GM12801 (cell line): ENCODE measurements around the gene LTBP2.

Experiments used
- TF ChIP-seq, protein P1 (sequence below): IDR thresholded peaks from one replicate; pipeline ENCODE4 v1.5.1; 2011; ENCODE audit warnings: control low read depth; ENCODE audit not compliant: insufficient read length; ENCODE audit errors: extremely low read depth

Gene LTBP2

DNA sequence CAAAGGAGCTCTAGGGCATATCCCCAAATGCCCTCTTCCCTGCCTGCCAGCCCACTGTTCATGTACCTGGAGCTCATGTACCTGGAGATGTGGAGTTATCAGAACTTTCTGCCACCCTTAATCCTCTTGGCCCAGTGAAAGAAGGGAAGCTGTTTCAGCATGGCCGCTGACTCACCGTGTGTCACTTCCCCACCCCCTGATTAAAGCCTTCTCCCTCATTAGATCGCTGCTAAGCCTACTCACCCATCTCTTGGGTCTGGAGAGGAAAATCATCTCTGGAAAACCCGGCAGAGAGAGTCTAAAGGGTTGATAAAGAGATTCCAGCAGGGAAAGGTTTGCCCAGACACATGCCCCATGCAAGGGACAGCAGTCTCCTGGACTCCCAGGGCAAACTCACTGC is 4.5 kb upstream of the LTBP2 start:
- TF ChIP-seq, protein P1, sequence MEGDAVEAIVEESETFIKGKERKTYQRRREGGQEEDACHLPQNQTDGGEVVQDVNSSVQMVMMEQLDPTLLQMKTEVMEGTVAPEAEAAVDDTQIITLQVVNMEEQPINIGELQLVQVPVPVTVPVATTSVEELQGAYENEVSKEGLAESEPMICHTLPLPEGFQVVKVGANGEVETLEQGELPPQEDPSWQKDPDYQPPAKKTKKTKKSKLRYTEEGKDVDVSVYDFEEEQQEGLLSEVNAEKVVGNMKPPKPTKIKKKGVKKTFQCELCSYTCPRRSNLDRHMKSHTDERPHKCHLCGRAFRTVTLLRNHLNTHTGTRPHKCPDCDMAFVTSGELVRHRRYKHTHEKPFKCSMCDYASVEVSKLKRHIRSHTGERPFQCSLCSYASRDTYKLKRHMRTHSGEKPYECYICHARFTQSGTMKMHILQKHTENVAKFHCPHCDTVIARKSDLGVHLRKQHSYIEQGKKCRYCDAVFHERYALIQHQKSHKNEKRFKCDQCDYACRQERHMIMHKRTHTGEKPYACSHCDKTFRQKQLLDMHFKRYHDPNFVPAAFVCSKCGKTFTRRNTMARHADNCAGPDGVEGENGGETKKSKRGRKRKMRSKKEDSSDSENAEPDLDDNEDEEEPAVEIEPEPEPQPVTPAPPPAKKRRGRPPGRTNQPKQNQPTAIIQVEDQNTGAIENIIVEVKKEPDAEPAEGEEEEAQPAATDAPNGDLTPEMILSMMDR = no peak

DNA sequence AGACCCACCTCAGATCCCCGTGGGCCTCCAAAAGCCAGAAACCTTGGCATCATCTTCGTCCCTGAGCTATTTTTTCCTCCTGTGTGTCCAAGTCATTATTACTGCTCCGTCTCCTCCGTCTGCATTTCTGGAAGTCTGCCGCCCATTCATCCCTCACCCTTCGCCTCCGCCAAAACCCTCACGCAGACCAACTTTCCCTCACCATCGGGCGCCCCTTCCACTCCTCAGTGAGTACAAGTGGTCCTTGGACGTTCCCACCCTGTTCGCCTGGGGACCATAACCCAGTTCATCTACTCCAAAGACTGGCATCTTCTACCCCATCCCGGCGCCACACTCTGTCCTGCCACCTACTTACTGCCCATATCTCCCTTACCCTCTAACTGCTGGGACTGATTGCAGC is 3.7 kb upstream of the LTBP2 start:
- TF ChIP-seq, protein P1 = no peak

DNA sequence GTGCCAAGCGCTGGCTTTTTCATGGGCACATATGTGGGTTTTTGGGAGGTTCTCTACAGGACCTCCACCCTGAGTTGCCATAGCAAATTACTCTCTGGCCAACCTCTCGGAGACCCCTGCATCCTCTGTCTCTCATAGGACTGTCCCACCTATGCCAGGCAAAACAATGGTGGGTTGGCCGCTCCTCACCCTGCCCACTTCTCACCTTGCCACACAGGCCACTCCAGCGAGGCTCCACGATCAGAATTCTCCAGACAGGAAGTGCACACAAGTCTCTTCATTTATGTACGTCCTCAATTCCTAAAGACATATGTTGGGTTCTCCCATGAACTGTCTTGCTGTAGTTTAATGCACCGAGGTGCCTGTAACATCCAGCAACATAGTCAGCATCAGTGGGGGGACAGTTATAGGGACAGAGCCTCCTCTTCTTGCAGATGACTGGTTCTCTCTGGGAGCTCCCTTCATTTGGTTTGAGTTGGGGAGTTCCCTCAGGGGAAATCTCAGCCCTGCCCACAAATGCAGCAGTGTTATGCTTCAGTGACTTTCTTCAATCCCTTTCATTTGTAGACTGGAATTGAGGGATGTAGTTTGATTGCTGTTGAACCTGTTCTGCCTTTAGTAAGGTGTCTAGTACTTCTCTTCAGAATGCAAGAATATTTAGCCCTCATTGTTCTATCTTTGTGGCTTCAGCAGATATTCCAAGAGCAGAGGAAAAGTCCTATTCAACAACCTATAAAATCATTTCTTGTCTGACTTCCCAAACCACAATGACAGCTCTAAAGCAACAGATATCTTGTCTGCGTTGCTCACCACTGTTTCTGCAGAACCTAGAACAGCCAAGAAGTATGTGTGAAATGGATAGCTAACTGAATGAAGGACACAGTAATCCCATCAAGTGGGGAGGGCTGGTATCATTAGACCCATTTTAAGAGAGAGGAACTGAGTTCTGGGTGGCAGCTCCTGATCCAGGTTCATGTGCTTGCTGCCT is 2.8 kb upstream of the LTBP2 start:
- TF ChIP-seq, protein P1 = no peak

DNA sequence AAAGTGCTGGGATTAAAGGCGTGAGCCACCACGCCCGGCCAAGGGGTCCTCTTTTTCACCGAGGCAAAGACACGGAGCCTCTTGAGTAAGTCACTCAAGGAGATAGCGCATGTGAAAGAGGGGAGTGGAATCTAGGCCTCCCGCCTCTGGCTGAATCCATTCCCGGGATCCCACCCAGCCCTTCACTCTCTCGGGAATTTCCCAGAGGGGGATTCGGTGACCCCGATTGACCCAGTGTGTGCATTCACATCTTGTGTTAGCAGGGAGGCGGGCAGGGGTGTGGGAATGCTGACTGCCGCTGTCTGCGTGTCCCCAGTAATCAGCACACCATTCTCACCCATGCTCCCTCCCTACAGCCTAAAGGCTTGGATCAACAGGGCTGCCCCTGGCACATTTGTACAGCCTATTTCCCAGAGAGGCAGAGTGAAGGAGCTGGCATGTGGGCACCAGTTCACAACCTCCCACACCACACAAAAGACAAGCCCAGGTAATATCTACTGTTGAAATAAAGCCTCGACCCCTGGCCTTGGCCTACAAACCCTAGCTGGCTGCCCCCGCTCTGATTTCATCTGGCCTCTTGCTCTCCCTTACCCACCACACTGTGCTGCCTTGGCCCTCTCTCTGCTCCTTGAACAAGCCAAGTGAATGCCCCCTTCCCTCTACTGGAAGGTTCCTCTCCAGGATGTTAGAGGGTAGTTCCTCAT is 1.3 kb upstream of the LTBP2 start:
- TF ChIP-seq, protein P1 = no peak

DNA sequence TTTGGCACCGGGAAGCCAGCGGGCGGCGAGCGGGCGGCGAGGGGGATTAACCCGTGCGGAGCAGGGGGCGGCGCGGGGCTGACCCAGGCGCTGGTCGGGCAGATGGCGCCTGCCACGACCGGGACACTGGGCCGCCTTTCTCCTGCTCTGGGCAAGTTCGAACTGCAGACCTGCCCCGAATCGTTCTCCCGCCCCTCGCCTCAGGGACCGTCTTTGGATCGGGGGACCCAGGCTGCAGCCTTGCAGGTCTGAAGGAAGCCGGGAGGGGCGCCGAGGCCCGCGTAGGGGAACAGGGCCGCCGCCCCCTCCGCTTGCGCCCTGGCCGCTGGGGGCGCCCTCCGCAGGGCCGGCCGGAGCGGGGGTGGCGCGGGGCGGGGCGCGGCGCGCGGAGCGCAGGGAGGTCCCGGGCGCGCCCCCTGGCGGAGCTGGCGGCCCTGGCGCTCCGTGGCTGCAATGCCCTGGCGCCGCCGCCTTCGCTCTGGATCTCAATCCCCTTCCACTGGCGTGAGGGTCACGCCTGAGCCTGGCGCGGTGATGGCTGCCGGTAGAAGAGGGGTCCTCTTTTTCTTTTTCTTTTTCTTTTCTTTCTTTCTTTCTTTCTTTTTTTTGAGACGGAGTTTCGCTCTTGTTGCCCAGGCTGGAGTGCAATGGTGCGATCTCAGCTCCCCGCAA is 449 bp upstream of the LTBP2 start:
- TF ChIP-seq, protein P1 = no peak

DNA sequence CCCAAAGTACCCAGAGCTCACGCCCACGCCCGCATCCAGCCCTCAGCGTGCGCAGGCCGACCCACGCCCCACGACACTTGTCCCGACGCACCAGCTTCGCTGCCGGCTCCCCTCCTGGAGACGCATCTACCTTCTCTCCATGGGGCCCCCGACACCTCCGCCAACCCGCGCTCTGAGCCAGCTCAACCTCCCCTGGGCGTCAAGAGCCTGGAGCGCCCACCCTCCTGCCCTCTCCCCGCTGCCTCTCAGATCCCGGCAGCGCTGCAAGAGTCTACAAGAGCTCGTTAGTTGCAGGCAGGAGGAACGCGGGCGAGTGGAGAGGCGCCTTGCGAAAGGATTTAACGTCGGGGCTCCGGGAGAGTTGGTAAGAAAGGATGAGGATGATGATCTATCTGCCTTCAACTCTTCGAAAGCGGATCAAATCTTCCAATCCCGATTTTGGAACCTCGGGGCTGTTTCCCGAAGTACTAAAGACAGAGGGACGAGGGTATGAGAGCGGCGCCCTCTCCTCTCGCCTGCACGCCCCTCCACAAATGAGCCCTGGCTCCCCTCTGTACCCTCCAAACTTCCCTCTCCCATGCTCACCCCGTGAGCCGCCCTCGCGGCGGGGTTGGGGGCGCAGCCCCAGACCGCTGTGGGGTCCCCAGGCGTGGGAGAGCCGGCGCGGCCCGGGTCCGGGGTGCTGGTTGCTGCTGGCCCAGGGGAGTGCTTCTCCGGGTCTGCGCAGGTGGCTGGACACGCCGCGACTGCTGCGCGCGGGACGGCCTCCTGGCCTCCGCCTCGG is 979 bp downstream of the LTBP2 start:
- TF ChIP-seq, protein P1 = no peak
